Inflammatory macrophage treated with lipopolysaccharide for 1 hour (primary cell): ENCODE measurements around the gene TLE3.
A peak's percentile ranks its signal among the peaks of the same experiment; 100 is the strongest.

ENCODE experiments used
- DNase-seq, 2 donors: peaks; one replicate each; pipeline ENCODE4 v3.0.0-alpha.2; 2020 to 2022

The TLE3 gene

GRCh38 chr15:70098461-70099166 is 897 bp upstream of the TLE3 start:
- DNase-seq = no peak

- DNase-seq = no peak
Measured at GRCh38 chr15:70098153-70098460, 390 bp upstream of the TLE3 start.

DNA sequence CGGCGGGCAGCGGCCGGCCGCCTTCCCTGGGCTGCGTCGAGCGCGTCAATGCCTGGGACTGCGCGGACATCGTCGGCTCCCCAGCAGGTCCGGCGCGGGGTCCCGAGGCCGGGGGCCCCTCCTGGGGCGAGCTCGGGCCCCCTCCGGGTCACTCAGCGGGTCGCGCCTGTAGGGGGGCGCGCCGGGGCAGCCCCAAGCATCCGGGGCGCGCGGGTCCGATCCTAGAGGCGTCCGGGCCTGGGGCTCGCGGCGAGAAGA is 725 bp downstream of the TLE3 start:
- no peak for DNase-seq

DNA sequence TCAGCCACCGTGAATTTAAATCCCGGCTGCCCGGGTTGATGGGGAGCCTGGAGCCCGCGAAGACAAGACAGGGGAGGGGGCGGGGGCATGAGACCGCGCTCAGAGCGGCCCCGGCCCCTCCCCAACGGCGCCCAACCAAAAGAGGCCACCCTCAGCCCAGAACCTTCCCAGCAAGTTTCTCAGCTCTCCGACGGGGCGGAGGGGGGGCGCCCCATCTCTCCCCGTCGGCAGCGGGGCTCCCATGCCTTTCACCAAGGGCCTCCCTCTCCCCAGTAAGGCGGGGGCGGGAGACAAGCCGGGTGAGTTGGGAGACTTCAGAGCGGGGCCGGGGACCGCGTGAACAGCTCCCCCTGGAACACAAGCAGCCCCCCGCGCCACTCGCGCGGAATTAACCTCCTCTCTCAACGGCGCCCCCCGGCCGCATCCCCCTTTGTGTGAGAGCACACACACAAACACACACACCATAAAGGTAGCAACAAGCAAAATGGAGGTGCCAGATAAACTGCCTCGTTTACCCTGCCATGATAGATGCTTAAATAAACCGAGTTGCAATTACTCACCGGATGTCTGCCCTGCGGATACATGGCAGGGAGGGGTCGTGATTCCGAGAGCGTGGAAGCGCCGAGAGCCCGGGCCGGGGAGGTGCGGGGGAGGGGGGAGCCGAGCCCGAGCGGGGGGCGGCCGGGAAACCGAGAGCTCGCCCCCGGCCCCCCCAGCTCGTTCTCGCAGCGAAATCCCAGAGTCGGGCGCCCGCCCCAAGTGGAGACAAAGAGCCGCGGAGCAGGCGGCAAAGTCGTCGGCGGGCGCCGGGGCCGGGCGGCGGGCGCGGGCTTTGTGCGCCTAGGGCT is 1.3 kb downstream of the TLE3 start:
- peak in 1 of 2 donors; percentile 49 for DNase-seq

GRCh38 chr15:70095408-70096214 is 2.1 kb downstream of the TLE3 start:
- peak in 1 of 2 donors; percentile 56 for DNase-seq

DNA sequence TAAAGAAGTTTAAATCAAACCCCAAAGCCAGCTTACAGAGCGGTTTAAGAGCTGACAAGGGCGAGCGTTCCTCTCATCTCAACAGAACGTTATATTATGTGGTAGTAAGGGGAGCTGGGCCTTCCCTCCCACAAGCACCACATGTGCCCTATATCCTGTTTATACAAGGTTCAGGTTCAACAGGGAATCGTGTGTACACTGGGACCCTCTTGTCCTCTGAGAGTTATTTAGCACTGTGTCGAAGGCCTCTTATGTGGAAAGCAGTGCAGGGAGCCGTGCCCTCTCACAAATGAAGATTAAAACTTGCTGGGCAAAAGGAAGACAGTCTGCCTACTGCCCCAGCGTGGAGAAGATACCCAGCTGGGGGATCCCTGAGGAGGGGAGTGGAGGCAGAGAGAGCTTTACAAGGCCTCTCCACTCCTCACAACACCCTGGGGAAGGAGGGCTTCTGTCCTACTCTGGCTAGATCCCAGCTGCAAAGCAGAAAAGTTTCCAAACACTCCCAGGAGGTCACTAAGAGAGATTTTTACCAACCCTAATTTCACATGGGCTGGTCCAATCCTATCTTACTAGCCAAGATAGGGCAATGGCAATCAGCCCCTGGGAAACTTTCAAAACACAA is 2.9 kb downstream of the TLE3 start:
- no peak for DNase-seq

DNA sequence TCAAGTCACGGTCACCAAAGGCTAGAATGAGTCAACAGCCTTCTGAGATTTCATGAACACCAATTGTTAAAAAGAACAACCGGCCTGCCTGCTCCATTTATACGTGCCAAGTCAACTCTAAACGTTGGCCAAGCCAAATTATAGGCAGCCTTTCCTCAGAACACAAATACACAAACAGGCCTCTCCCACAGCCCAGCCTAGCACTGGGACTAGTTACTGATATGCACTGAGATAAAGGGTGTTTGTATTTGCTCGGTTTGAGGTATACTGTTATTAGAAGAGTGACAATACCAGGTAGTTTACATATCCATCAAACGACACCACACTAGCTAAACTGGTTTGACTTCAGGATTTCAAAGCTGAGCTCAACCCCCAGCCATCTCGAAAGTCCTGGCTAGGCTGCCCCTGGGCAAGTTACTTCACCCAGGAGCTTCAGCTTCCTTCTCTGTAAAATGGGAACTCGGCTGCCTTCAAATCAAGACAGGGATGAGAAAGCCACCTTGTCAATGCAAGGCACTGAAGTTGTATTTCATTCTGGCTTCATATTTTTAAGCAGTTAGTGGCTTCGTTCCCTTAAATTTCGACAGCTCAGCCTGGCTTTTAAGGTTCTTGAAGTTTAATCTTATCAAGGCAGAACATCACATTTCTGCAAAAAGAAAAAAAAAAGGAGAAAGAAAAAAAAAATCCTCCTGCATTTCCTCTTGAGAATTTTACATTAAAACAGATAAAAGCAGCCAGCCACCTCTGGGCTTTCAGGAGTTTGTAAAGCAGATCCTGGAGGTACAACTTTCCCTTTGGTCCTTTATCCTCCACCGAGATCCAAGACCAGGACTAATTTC is 4.0 kb downstream of the TLE3 start:
- DNase-seq = no peak

DNA sequence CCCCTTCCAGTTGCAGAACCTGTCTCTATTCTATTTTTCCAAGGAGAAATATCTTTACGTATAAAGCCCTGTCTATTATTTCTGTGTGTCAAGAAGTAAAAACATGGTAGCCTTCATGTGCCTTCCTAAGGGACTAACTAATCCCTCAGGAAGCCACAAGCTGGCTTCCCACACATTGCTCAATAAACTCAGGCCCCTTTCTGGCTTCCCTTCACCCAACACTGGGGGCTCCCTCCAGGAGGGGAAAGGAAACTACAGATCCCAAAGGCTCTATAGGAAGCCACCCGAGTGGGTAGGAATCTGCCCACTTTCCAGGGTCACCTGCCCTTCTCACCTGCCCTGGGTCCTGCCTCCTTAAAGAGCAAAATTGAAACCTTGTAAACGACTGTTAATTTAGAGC is 4.6 kb downstream of the TLE3 start:
- no peak for DNase-seq

DNA sequence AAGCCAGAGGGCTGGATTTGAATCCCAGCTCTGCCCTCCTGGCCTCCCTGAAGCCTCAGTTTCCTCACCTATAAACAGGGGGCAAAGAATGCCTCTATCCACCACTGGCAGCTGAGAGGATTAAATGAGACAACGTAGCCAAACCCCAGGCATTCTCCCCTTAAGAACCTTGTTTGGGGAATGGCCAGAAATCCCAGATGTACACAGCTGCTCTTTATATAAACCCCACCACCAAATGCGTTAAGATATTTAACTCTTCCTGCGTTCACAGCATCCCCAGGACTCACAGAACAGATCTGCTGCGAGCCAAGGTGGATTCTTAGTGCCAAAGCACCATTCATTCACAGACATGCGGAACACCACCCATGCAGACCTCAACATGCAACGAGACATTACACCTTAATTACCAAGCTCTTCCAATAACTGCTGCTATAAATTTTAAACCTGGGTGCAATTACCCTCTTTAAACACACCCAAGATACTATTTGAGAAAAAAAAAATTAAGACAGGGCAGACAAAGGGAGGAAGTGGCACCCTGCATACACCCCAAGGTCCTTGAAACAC is 5.2 kb downstream of the TLE3 start:
- no peak for DNase-seq

GRCh38 chr15:70091726-70092463 is 5.8 kb downstream of the TLE3 start:
- no peak for DNase-seq

GRCh38 chr15:70090436-70091296 is 7.1 kb downstream of the TLE3 start:
- peak in 1 of 2 donors; percentile 54 for DNase-seq

GRCh38 chr15:70089692-70089971 is 8.1 kb downstream of the TLE3 start:
- DNase-seq = no peak

DNA sequence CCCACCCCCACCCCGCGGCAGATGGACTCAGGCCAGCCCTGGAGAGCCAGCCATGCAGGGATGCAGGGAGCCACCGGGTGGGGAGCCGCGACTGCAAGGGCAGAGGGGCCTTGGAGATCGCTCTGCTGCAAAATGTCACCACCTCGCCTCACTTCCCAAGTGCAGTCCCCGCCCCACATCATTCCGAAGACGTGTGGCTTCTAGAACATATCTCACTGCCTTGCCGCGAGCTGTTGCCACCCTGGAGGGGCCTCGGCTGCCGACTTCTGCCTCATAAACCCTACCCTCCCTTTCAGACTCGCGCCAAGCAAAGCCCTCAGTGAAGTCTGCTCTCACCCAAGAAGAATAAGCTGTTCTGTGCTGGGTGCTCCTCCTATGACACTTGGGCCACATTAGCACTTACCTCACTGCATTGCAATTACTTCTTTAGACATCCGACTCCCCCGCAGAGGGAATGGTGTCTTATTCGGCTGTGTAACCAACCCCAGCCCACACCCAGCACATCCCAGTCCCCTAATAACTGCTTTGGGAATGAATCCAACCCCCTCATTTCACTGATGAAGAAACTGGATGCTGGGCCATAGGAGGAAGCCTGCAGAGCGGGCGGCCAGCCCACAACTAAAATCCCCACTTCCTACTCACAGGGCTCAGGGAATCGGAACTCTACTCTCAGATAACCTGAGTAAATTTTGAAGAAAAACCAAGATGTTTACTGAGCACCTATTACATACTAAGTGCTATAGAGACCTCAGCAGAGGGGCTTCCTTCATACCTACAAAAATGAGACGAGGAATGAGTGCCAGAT is 8.6 kb downstream of the TLE3 start:
- peak; percentile 66 to 98 for DNase-seq

GRCh38 chr15:70088455-70088854 is 9.3 kb downstream of the TLE3 start:
- no peak for DNase-seq

GRCh38 chr15:70087708-70088352 is 9.9 kb downstream of the TLE3 start:
- no peak for DNase-seq

GRCh38 chr15:70086636-70087035 is 11.1 kb downstream of the TLE3 start:
- DNase-seq = peak; percentile 70 to 75

GRCh38 chr15:70084461-70084860 is 13.3 kb downstream of the TLE3 start:
- no peak for DNase-seq

- no peak for DNase-seq
Measured at GRCh38 chr15:70083946-70084345, 13.8 kb downstream of the TLE3 start.

DNA sequence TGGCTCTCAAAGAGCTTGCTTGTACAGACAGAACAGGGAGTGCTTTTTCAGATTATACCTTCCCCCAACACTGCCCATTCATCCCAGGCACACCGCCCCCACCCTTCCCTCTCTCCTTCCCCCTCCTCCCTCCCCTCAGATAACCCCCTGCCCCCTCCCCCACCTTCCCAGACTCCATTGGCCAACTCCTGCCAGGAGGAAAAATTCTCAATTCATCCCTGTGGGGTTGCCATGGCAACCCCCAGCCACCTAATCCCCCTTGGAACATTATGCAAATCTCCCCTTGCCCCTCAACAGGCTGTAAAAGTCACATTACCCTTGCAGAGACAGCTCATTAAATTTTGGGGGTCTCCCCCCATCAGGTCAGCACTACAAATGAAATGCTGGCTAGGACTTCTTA is 14.3 kb downstream of the TLE3 start:
- DNase-seq = no peak
